AG04450 (cell line): ENCODE results near the gene IFNA14. TPM values are rescaled to one million over a fixed set of nuclear protein-coding genes. Genes with fewer than 3 reads are reported as not detected.

Experiments
- CTCF ChIA-PET: fragments of 300-600, 350-600 bp; formaldehyde crosslinking; extraction: SDS; loops from one replicate; lab custom pipeline; 2022; ENCODE audit warnings: antibody characterized with exemption, inconsistent platforms; lab: Charles Lee
- POLR2A ChIA-PET: fragments of 350-600 bp; formaldehyde crosslinking; extraction: SDS; loops from one replicate; lab custom pipeline; 2021; ENCODE audit warnings: antibody characterized with exemption, inconsistent platforms; lab: Yijun Ruan, JAX
- DNase-seq: peaks from one replicate; pipeline ENCODE4 v3.0.0-alpha.2; 2011; ENCODE audit warnings: low read depth, low spot score
- H3K27ac ChIP-seq: one replicate; pipeline ENCODE4 v1.5.1; 2012; ENCODE audit warnings: low read depth, low read length, control low read depth
- H3K27me3 ChIP-seq: one replicate; pipeline ENCODE4 v1.6.0; 2012; ENCODE audit warnings: low read length; ENCODE audit not compliant: control insufficient read depth, insufficient read depth
- H3K4me3 ChIP-seq: 2 replicates; pipeline ENCODE4 v1.5.1; 2011; ENCODE audit warnings: mild to moderate bottlenecking, low read depth, low read length, control low read depth
- H3K9me3 ChIP-seq: 2 replicates; pipeline ENCODE4 v1.5.1; 2012; ENCODE audit warnings: low read length; ENCODE audit not compliant: control insufficient read depth, insufficient read depth
- CTCF ChIP-seq: IDR thresholded peaks from 2 replicates; pipeline ENCODE4 v1.5.1; 2011; ENCODE audit warnings: low read depth, low read length, control low read depth, inconsistent platforms
- polyA plus RNA-seq: library from polyadenylated mRNA; depleted of rRNA; stranded (reverse); fragments of >200 nt; gene quantifications from 2 replicates; pipeline ENCODE4 v1.2.3, GENCODE V29; 2011

The IFNA14 gene
- polyA plus RNA-seq, 1 experiment = not detected

- CTCF ChIA-PET = interaction anchor here (1.3 kb wide), 1 partner anchor 127 kb away, joined by 3 read pairs; no protein-coding TSS in a partner anchor
- Histone ChIP-seq H3K9me3 (no peaks in the 10 kb centered on the region), H3K27me3 (peaks cover 2% of the 10 kb centered on the region), H3K27ac (no peak overlapping the region), H3K4me3 (no peak overlapping the region)
- DNase-seq = no peak
- no peak for TF ChIP-seq CTCF
- POLR2A ChIA-PET = no interaction called here
Observed at GRCh38 chr9:21268347-21268657, 28.5 kb upstream of the IFNA14 start.

DNA sequence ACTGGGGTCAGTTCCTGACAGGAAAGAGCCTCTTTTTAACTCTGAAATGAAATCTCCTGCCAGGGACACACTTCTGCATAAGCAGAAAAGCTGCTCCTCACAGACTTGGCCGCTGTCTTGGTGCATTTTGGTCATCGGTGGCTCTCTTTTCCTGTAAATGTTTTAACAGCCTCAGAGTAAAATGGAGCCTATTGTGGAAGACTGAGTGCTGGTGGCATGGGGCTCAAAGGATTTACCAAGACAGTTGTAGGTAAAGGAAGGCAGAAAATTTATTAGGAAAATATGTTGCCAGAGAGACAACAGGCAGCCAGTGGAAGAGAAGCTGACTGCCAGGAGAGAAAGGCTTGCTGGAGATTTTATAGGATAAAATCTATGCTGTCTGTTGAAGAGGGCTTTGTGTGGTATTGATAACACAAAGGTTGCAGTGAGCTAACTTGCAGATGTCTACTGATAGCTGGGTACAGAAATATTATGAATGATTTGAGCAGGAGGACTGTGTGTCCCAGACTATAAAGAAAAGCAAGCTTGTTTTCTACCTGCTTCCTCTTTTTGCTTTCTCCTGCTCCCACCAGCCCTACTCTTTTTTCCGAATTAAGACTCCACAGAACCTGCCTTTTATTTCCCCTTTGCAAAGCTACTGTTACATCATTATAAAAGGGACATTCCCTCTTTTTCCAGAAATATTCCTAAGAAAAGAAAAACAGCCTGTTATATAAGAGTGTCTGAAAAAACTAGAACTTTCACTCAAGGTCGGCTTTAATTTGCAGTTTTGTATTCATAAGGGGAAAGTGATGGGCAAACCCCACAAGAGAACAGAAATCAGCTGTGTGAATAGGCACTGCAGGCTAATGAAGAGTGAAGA lies 27.9 kb upstream of the IFNA14 start:
- Histone ChIP-seq H3K9me3 (no peaks in the 10 kb centered on the region), H3K27me3 (peaks cover 2% of the 10 kb centered on the region), H3K27ac (no peak overlapping the region), H3K4me3 (no peak overlapping the region)
- POLR2A ChIA-PET = no interaction called here
- CTCF ChIA-PET = interaction anchor here (0.5 to 1.3 kb wide), 2 partner anchors 128 to 198 kb away, joined by 3 to 4 read pairs; no protein-coding TSS in a partner anchor
- TF ChIP-seq CTCF = no peak
- DNase-seq = no peak

DNA sequence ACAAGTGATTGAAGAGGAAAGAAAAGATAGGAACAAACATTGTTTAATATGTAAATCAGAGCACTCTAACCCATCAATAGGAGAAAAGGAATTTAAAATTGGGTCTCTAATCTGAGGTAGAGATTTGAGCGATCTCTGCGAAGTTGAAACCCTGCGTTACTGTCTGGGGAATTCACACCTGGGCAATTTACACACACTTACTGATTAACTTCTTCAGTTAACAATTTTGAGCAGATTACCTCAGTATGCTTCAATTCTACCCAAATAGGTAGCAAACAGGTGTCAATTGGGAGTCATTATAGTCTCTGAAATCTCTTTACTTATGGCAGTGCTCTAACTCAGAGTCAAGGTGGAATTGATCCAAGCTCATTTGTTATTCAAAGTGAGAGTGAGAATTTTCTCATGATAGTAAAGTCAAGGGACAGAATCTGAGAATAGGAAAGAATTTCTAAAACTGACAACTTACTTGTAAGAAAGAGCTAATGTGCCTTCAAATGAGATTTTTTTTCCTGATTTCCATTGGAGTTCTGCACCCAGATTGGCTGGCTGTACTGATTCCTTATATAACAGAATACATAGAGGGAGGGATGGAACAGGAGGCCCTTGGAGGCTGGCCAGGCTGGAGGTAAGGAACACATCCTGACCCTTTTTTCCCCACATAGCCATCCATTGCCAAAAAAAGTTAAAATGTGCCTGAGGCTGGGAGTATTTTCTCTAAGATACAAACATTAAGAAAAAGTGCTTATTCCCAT lies 27.1 kb upstream of the IFNA14 start:
- no peak for DNase-seq
- ChIA-PET CTCF (no interaction called here), POLR2A (no interaction called here)
- Histone ChIP-seq H3K9me3 (no peaks in the 10 kb centered on the region), H3K27me3 (peaks cover 2% of the 10 kb centered on the region), H3K27ac (no peak overlapping the region), H3K4me3 (no peak overlapping the region)
- no peak for TF ChIP-seq CTCF

GRCh38 chr9:21265421-21266189 lies 25.8 kb upstream of the IFNA14 start:
- ChIA-PET CTCF (no interaction called here), POLR2A (no interaction called here)
- Histone ChIP-seq H3K27ac (no peak overlapping the region), H3K4me3 (no peak overlapping the region), H3K9me3 (no peaks in the 10 kb centered on the region), H3K27me3 (peaks cover 2% of the 10 kb centered on the region)
- no peak for TF ChIP-seq CTCF
- DNase-seq = no peak
